CD4-positive, CD25-positive, alpha-beta regulatory T cell (primary cell): ENCODE measurements around the gene MTM1. TPM values are rescaled to one million over a fixed set of nuclear protein-coding genes. Genes with fewer than 3 reads are reported as not detected.

ENCODE experiments used
- ATAC-seq, 2 donors: fragments of 150-1000 bp; cut with Tn5 transposase; one replicate each; pipeline ENCODE4 v1.10.0; 2021; ENCODE audit warnings: low read depth in 2 of 2, moderate number of reproducible peaks in 2 of 2, moderate library complexity in 1 of 2
- DNase-seq, 3 donors: peaks; one replicate each; pipeline versions ENCODE4 v3.0.0 to v3.0.0-alpha.2; 2012 to 2022; ENCODE audit warnings: mixed read lengths in 1 of 3
- H3K27ac ChIP-seq: one replicate; pipeline ENCODE4 v1.7.0; 2013; ENCODE audit warnings: mild to moderate bottlenecking, low read length; ENCODE audit not compliant: insufficient read depth, poor library complexity, severe bottlenecking
- H3K27me3 ChIP-seq: one replicate; pipeline ENCODE4 v1.7.0; 2013; ENCODE audit warnings: low read length; ENCODE audit not compliant: control insufficient read depth, insufficient read depth
- H3K36me3 ChIP-seq: one replicate; pipeline ENCODE4 v1.7.0; 2013; ENCODE audit warnings: mild to moderate bottlenecking, low read length, moderate library complexity; ENCODE audit not compliant: control insufficient read depth, insufficient read depth
- H3K4me1 ChIP-seq: 2 replicates; pipeline ENCODE4 v1.7.0; 2013; ENCODE audit warnings: mild to moderate bottlenecking, low read length; ENCODE audit not compliant: insufficient read depth, control insufficient read depth, poor library complexity, severe bottlenecking
- H3K4me3 ChIP-seq: one replicate; pipeline ENCODE4 v1.7.0; 2013; ENCODE audit warnings: low read depth, mild to moderate bottlenecking, low read length, moderate library complexity
- H3K9me3 ChIP-seq, 2 experiments: 1 replicate in 1 of 2; 2 replicates in 1 of 2; pipeline ENCODE4 v1.7.0; 2013; ENCODE audit warnings: low read length in 2 of 2, mild to moderate bottlenecking in 1 of 2, moderate library complexity in 1 of 2; ENCODE audit not compliant: control insufficient read depth in 2 of 2
- H3K27ac Mint-ChIP-seq, 3 donors: one replicate each; pipeline ENCODE4 v1.8.0; 2020 to 2022; ENCODE audit warnings: mild to moderate bottlenecking in 3 of 3, mixed read lengths in 3 of 3, moderate library complexity in 2 of 3
- H3K27me3 Mint-ChIP-seq: one replicate; pipeline ENCODE4 v1.8.0; 2022; ENCODE audit warnings: mild to moderate bottlenecking, mixed read lengths
- H3K36me3 Mint-ChIP-seq: one replicate; pipeline ENCODE4 v1.8.0; 2020; ENCODE audit warnings: mixed read lengths
- H3K4me1 Mint-ChIP-seq, 4 donors: one replicate each; pipeline ENCODE4 v1.8.0; 2020 to 2022; ENCODE audit warnings: mixed read lengths in 4 of 4, mild to moderate bottlenecking in 1 of 4
- H3K4me3 Mint-ChIP-seq, 4 donors: one replicate each; pipeline ENCODE4 v1.8.0; 2020 to 2022; ENCODE audit warnings: mild to moderate bottlenecking in 4 of 4, mixed read lengths in 4 of 4, moderate library complexity in 3 of 4
- H3K9me3 Mint-ChIP-seq, 7 donors: one replicate each; pipeline ENCODE4 v1.8.0; 2020 to 2022; ENCODE audit warnings: mixed read lengths in 7 of 7, mild to moderate bottlenecking in 3 of 7, moderate library complexity in 2 of 7
- polyA plus RNA-seq, 4 donors: library from polyadenylated mRNA; unstranded; fragments of 300-500 nt; fragmentation: Illumina TruSeq; gene quantifications; one replicate each; pipeline ENCODE4 v1.2.3, GENCODE V29; 2021
- total RNA-seq: library from RNA; stranded (reverse); gene quantifications from one replicate; pipeline ENCODE4 v1.2.3, GENCODE V29; 2022

Gene MTM1
- total and polyA plus RNA-seq, 5 donors from 2014 or later, result 19.3 to 31.9 (median 22.0) TPM

DNA sequence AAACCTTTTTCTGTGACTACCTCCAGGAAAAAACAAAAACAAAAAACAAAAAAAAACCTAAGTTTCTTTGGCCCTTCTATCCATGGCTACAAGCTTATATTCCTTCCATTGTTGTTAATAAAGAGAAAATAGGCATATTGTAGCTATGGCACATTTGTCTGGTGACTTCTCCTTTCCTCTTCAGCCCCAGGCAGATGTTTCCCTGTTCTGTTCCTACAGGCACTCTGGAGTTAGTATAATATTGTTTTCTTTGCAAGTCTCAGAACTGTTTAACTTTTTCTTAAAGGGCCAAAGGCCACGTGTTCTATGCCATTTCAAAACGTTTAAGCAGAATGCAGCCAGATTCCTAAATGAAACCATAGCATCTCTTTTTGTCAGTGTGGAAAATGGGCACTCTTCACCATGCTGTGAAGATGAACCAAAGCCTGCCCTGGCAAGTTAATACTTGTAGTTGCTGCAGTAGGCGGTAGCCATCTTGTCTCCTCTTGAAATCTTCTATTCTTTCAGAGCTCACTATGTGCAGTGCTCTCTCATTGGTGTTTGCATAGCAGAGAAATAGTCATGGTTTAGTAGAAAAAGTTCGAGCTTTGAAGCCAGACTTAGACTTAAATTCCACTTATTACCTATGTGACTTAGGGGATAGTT, 80.0 kb downstream of the MTM1 start:
- no peak for ATAC-seq
- Mint-ChIP-seq H3K9me3 (peaks cover 0 to 2% (median 0%) of the 10 kb centered on the region in 7 donors), H3K36me3 (peaks cover 19% of the 10 kb centered on the region), H3K4me1 (peaks cover 0 to 15% (median 0%) of the 10 kb centered on the region in 4 donors), H3K27ac (no peak overlapping the region), H3K4me3 (no peak overlapping the region), H3K27me3 (no peaks in the 10 kb centered on the region)
- H3K27me3 ChIP-seq, result no peaks in the 10 kb centered on the region
- H3K36me3 ChIP-seq, result peaks cover 48% of the 10 kb centered on the region
- no peaks in the 10 kb centered on the region for H3K4me1 ChIP-seq
- H3K4me3 ChIP-seq, result no peak overlapping the region
- no peak overlapping the region for H3K27ac ChIP-seq
- DNase-seq, result no peak
- H3K9me3 ChIP-seq, result no peaks in the 10 kb centered on the region

GRCh38 chrX:150649096-150649870, 80.9 kb downstream of the MTM1 start:
- H3K27me3 Mint-ChIP-seq, result no peaks in the 10 kb centered on the region
- H3K36me3 Mint-ChIP-seq, result peaks cover 19% of the 10 kb centered on the region
- DNase-seq (no peak), ATAC-seq (no peak)
- H3K4me1 Mint-ChIP-seq, result peaks cover 0 to 15% (median 0%) of the 10 kb centered on the region in 4 donors
- Histone ChIP-seq H3K9me3 (no peaks in the 10 kb centered on the region), H3K27me3 (no peaks in the 10 kb centered on the region), H3K4me3 (no peak overlapping the region), H3K36me3 (peaks cover 43% of the 10 kb centered on the region), H3K4me1 (no peaks in the 10 kb centered on the region), H3K27ac (no peak overlapping the region)
- H3K27ac Mint-ChIP-seq, result no peak overlapping the region
- no peak overlapping the region for H3K4me3 Mint-ChIP-seq
- H3K9me3 Mint-ChIP-seq, result peaks cover 0 to 2% (median 0%) of the 10 kb centered on the region in 7 donors

- H3K27ac ChIP-seq, result no peak overlapping the region
- Mint-ChIP-seq H3K4me1 (peaks cover 0 to 18% (median 0%) of the 10 kb centered on the region in 4 donors), H3K9me3 (peaks cover 0 to 2% (median 0%) of the 10 kb centered on the region in 7 donors), H3K27ac (peak overlapping the region in 1 of 3 donors; percentile 38), H3K27me3 (no peaks in the 10 kb centered on the region), H3K36me3 (peaks cover 13% of the 10 kb centered on the region), H3K4me3 (no peak overlapping the region)
- no peaks in the 10 kb centered on the region for H3K27me3 ChIP-seq
- H3K4me3 ChIP-seq, result no peak overlapping the region
- DNase-seq (no peak), ATAC-seq (no peak)
- H3K4me1 ChIP-seq, result no peaks in the 10 kb centered on the region
- H3K9me3 ChIP-seq, result no peaks in the 10 kb centered on the region
- peaks cover 32% of the 10 kb centered on the region for H3K36me3 ChIP-seq
These were observed 83.5 kb downstream of the MTM1 start for GRCh38 chrX:150651906-150652305.

- peaks cover 0 to 2% (median 0%) of the 10 kb centered on the region in 7 donors for H3K9me3 Mint-ChIP-seq
- no peak overlapping the region for H3K4me3 Mint-ChIP-seq
- no peaks in the 10 kb centered on the region for H3K27me3 Mint-ChIP-seq
- H3K4me1 Mint-ChIP-seq, result peaks cover 0 to 8% (median 0%) of the 10 kb centered on the region in 4 donors
- Histone ChIP-seq H3K27me3 (no peaks in the 10 kb centered on the region), H3K4me3 (no peak overlapping the region), H3K9me3 (no peaks in the 10 kb centered on the region), H3K36me3 (peaks cover 42% of the 10 kb centered on the region), H3K27ac (no peak overlapping the region), H3K4me1 (no peaks in the 10 kb centered on the region)
- H3K36me3 Mint-ChIP-seq, result peaks cover 17% of the 10 kb centered on the region
- no peak overlapping the region for H3K27ac Mint-ChIP-seq
- DNase-seq (no peak), ATAC-seq (no peak)
These were observed 87.4 kb downstream of the MTM1 start for GRCh38 chrX:150655788-150656187.

- Mint-ChIP-seq H3K4me3 (no peak overlapping the region), H3K27ac (no peak overlapping the region), H3K9me3 (peaks cover 0 to 1% (median 0%) of the 10 kb centered on the region in 7 donors), H3K36me3 (peaks cover 32% of the 10 kb centered on the region), H3K4me1 (no peaks in the 10 kb centered on the region), H3K27me3 (no peaks in the 10 kb centered on the region)
- Histone ChIP-seq H3K4me3 (no peak overlapping the region), H3K27ac (no peak overlapping the region), H3K4me1 (no peaks in the 10 kb centered on the region), H3K36me3 (peaks cover 48% of the 10 kb centered on the region), H3K9me3 (no peaks in the 10 kb centered on the region), H3K27me3 (no peaks in the 10 kb centered on the region)
- no peak for DNase-seq
- ATAC-seq, result no peak
These were observed 94.7 kb downstream of the MTM1 start for GRCh38 chrX:150663073-150663472.

DNA sequence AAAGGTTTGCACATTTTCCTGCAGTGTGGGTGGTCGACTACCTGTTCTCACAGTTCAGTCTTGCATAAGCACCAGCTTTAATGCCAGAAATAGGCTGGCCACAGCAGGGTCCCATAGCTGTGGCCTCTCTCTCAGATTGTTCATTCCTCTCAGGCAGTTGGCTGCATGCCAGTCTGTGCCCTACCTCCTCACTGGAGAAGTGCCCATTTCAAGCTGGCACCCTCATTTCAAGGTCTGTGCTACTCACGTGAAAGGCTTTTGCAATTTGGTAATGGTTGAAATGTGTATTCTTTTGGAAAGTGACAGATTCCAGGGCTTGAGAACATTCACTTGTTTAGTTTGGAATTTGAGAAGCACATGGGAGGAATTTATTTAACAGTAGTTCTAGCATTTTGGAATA, 95.9 kb downstream of the MTM1 start:
- Histone ChIP-seq H3K36me3 (peaks cover 46% of the 10 kb centered on the region), H3K27ac (no peak overlapping the region), H3K4me1 (no peaks in the 10 kb centered on the region), H3K27me3 (no peaks in the 10 kb centered on the region), H3K9me3 (no peaks in the 10 kb centered on the region), H3K4me3 (no peak overlapping the region)
- Mint-ChIP-seq H3K4me1 (peaks cover 0 to 1% (median 0%) of the 10 kb centered on the region in 4 donors), H3K36me3 (peaks cover 37% of the 10 kb centered on the region), H3K27me3 (no peaks in the 10 kb centered on the region), H3K4me3 (no peak overlapping the region), H3K9me3 (peaks cover 0 to 1% (median 0%) of the 10 kb centered on the region in 7 donors), H3K27ac (no peak overlapping the region)
- DNase-seq (no peak), ATAC-seq (no peak)

- H3K27me3 Mint-ChIP-seq, result no peaks in the 10 kb centered on the region
- no peaks in the 10 kb centered on the region for H3K36me3 Mint-ChIP-seq
- no peak overlapping the region for H3K4me3 Mint-ChIP-seq
- no peak overlapping the region for H3K27ac Mint-ChIP-seq
- H3K9me3 Mint-ChIP-seq, result peaks cover 0 to 2% (median 0%) of the 10 kb centered on the region in 7 donors
- Histone ChIP-seq H3K4me1 (no peaks in the 10 kb centered on the region), H3K4me3 (no peak overlapping the region), H3K36me3 (peaks cover 6% of the 10 kb centered on the region), H3K9me3 (no peaks in the 10 kb centered on the region), H3K27ac (no peak overlapping the region), H3K27me3 (no peaks in the 10 kb centered on the region)
- H3K4me1 Mint-ChIP-seq, result no peaks in the 10 kb centered on the region
- DNase-seq, result no peak
- no peak for ATAC-seq
These were observed 107.8 kb downstream of the MTM1 start for GRCh38 chrX:150676221-150676620.
